Stimulated activated CD8-positive, alpha-beta memory T cell treated with anti-CD3 and anti-CD28 coated beads, Interleukin-2, amount 100 ng/mL, for 48 hours (primary cell): ENCODE measurements around the gene UBE2Q2.

Experiments used
- DNase-seq, 2 donors: peaks; one replicate each; pipeline ENCODE4 v3.0.0-alpha.2; 2020; ENCODE audit warnings: low read depth in 2 of 2

Gene UBE2Q2

GRCh38 chr15:75923756-75924155 is 80.5 kb downstream of the UBE2Q2 start:
- no peak for DNase-seq

GRCh38 chr15:75924576-75924975 is 81.3 kb downstream of the UBE2Q2 start:
- no peak for DNase-seq

GRCh38 chr15:75925440-75925839 is 82.2 kb downstream of the UBE2Q2 start:
- no peak for DNase-seq

- no peak for DNase-seq
Observed at GRCh38 chr15:75926931-75927330, 83.7 kb downstream of the UBE2Q2 start.

- no peak for DNase-seq
Observed at GRCh38 chr15:75927601-75928000, 84.4 kb downstream of the UBE2Q2 start.

- no peak for DNase-seq
Observed at GRCh38 chr15:75928680-75929608, 85.7 kb downstream of the UBE2Q2 start.

- no peak for DNase-seq
Observed at GRCh38 chr15:75929799-75930565, 86.7 kb downstream of the UBE2Q2 start.

GRCh38 chr15:75930866-75931265 is 87.6 kb downstream of the UBE2Q2 start:
- no peak for DNase-seq

- DNase-seq: no peak
Observed at GRCh38 chr15:75942464-75942863, 99.2 kb downstream of the UBE2Q2 start.

GRCh38 chr15:75943246-75943645 is 100.0 kb downstream of the UBE2Q2 start:
- no peak for DNase-seq

- no peak for DNase-seq
Observed at GRCh38 chr15:75943713-75944215, 100.5 kb downstream of the UBE2Q2 start.

- no peak for DNase-seq
Observed at GRCh38 chr15:75945953-75946352, 102.7 kb downstream of the UBE2Q2 start.

- DNase-seq: no peak
Observed at GRCh38 chr15:75947092-75947491, 103.8 kb downstream of the UBE2Q2 start.

- no peak for DNase-seq
Observed at GRCh38 chr15:75948761-75949296, 105.6 kb downstream of the UBE2Q2 start.
